HG03575 (cell line): ENCODE results near the gene ANKRD11.
"Not testable (repeated sequence)": the region's sequence is repeated elsewhere in the genome, so short reads cannot be mapped to it uniquely, and the experiment has no call there.

Source experiments
- ATAC-seq: cut with Tn5 transposase; IDR thresholded peaks from one replicate; pipeline ENCODE4 v1.9.1; 2021; ENCODE audit not compliant: unreplicated experiment, insufficient number of reproducible peaks, low FRiP score; ENCODE audit errors: extremely low read depth

The ANKRD11 gene

DNA sequence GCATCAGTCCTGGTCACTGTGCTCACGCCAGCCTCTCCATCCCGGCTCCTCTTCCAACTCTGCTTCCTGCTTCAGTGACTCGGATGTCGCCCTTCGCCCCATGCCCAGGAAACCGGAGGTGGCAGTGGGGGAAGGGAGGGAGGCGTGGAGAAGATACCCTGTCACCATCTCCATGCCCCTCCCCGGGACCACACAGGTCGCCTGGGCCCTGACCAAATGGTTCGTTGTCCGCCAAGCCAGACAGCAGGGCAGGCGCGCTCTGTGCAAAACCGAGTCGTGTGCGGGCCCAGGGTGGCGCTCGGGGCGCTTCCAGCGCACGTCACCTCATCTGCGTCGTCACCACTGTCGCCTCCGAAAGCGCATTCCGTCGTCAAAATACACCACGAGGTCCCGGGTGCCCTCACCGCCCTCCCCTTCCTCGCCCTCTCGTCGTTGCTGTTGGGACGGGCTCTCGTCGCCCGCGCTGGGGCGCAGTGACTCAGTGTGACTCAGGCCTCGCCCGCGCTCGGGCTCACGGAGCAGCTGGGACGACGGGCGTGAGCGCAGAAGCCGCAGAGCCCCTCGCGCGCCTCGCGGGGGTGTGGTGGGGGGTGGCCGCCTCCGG lies 233.6 kb downstream of the ANKRD11 start:
- ATAC-seq, result no peak

DNA sequence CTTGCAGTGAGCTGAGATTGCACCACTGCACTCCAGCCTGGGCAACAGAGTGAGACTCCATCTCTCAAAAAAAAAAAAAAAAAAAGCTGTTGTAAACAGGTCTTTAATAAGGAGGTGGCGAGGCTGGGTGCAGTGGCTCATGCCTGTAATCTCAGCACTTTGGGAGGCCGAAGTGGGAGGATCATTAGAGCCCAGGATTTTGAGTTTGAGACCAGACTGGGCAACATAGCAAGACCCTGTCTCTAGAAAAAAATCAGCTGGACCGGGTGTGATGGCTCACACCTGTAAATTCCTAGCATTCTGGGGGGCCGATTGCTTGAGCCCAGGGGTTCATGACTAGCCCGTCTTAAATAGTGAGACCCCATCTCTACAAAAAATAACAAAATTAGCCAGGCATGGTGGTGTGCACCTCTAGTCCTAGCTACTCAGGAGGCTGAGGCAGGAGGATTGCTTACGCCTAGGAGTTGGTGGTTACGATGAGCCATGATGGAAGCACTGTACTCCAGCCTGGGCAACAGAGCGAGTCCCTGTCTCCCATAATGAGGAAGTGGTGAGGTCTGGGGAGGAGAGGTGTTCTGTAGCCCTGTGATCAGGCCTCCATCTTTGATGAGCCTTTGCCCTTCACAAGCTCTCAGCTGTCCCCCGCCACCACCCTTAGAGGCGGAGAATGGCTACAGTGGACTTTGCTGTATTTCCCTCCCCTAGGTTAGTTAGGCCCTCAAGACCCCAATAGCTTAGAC lies 236.6 kb downstream of the ANKRD11 start:
- ATAC-seq, result no peak

DNA sequence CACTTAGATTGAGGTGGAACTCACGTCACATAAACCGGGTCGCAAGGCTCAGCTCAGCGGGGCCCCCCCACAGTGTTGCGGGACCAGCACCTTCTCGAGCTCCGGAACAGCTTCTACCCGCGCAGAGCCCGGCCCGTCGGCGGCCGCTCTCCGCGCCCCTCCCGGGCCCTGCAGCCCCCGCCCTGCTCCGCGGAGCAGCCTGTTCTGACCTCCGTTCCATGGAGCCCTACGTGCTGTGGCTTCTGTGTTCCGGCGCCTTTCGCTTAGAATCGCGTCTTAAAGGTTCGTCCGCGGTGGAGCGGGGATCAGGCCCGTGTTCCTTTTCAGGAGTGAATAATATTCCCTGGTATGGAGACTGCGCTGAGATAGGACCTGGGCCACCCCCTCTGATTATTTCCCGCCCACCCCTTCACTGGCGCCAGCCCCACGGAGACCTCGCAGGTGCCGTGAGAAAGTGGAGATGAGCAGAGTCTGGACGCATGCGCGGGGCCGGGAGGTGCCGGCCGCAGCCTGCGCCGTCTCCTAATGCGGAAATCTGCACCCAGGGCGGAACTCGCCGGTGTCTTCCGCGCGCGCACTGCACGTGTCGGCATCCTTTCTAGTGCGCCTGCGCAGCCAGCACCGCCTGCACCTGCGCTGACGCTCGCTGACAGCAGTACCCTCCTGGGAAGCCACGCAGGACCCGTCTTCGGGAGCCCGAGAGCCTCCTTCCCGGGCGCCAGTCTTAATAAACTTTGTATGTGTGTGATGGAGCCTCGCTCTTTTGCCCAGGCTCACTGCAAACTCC lies 242.0 kb downstream of the ANKRD11 start:
- ATAC-seq, result no peak

DNA sequence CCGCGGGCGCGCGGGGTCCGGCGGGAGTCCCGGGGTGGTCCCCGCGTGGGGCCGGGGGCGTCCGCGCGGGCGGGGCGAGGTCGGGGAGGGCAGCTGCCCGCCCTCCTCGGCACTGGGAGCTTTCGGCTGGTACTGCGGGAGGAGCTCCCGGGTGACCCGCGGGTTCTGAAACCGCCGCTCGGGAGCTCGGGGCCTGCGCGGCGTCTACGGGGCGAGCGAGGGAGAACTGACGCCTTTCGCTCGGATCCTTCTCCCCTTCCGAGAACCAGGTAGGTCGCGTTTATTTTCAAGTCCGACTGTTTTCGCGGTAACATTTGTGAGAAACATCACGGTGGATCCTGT lies 242.7 kb downstream of the ANKRD11 start:
- not testable (repeated sequence) for ATAC-seq

DNA sequence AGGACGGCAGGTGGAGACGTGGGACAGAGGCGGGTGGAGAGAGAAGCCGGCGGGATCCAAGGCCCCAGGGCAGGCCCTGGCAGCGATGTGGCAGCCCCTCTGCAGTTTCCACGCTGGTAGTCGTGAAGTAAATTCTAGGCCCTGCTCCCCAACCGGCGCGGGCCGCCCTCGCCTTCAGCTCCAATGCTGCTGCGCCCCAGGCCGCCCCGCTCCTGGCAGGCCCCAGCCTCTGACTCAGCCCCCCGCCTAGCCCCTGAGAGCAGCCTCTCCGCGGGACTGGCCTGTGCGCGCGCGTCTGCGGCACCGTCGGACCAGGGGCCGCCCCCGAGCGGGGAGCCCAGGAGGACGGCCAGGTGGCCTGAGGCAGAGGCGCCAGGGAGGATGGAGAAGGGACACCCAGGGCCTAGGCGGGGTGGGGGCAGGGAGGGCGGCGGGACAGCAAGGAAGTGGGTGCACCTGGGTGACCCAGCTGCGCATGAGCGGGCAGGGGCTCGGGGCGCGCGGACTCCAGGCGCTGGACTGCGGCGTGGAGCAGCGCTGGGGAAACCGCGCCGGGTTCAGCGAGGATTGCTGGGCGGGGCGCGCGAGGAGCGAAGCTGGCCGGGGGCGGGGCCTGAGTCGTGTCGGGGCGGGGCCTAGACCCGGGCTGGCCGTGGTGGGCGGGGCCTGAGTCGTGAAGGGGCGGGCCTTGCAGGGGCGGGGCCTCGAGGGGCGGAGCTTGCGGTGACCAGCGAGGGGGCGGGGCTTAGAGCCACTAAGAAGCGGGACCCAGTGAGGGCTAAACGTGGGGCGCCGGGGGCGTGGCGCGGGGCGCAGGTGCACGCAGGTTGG lies 243.2 kb downstream of the ANKRD11 start:
- ATAC-seq, result no peak

DNA sequence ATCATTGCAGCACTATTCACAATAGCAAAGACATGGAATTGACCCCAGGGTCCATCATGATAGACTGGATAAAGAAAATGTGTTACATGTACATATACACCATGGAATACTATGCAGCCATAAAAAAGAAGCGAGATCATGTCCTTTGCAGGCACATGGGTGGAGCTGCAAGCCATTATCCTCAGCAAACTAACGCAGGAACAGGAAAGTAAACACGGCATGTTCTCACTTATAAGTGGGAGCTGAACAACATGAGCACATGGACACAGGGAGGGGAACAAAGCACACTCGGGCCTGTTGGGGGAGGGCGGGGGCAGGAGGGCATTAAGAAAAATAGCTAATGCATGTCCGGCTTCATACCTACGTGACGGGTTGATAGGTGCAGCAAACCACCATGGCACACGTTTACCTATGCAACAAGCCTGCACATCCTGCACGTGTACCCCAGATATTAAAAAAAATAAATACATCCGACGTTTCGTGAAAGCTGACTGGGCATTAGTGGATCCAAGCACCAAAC lies 243.9 kb downstream of the ANKRD11 start:
- no peak for ATAC-seq

DNA sequence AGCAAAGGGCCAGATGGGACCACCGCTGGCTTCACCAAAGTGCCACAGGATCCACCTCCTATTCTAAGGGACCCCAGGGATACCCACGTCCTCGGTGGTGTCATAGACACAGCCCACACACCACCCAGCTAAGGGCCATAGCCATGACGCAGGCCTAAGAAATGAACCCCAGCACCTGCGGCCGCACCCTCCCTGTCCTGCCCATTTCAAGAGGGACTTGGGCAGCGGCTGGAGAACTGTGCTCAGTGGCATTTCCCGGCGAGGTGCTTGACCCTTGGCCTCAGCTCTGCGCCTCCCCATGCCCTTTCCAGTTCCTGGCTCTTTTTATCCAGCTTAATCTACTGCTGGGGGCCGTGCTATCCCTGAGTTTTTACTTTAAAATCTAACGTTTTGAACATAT lies 245.6 kb downstream of the ANKRD11 start:
- ATAC-seq, result no peak

DNA sequence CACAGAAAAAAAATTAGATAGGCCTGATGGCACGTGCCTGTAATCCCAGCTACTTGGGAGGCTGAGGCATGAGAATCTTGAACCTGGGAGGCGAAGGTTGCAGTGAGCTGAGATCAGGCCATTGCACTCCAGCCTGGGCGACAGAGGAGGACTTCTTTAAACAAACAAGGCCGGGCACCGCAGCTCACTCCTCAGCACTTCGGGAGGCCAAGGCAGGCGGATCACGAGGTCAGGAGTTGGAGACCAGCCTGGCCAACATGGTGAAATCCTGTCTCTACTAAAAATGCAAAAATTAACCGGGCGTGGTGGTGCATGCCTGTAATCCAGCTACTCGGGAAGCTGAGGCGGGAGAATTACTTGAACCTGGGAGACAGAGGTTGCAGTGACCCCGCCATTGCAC lies 246.1 kb downstream of the ANKRD11 start:
- not testable (repeated sequence) for ATAC-seq

DNA sequence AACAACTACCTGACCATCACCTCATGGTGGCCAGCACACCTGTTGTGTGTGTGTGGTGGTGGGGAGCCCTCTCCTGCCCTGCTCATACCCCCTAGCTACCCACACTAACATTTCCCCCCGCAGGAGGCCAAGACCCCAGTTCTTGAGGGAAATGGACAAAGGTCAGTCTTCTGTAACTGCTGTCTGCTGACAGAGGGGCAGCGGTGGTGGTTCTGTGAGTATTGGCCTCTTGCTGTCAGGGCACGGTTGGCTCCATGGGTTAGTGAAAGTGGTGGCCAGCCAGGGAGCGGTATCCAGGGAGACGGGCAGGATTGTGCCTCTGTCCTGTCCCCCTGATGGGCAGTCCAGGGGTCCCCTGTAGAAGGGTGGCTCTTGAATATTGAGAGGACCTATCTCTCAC lies 246.7 kb downstream of the ANKRD11 start:
- no peak for ATAC-seq

DNA sequence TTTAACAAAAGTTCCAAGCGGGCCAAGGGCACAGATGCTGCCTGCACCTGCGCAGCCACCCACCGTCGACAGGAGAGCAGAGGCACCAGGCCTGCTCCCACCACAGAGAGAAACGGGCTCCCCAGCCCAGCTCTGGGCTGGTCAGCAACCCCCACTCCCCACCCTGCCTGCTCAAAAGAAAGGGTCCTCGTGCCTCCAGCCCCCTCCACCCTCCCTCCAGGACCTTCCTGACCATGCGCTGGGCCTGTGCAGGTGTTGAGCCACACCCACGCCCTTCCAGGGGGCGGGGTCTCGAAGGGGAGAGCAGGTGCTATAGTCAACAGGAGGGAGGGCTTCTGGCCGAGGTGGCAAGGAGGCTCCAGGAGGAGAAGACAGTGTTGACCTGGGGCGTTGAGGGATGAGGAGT lies 247.6 kb downstream of the ANKRD11 start:
- ATAC-seq, result no peak

DNA sequence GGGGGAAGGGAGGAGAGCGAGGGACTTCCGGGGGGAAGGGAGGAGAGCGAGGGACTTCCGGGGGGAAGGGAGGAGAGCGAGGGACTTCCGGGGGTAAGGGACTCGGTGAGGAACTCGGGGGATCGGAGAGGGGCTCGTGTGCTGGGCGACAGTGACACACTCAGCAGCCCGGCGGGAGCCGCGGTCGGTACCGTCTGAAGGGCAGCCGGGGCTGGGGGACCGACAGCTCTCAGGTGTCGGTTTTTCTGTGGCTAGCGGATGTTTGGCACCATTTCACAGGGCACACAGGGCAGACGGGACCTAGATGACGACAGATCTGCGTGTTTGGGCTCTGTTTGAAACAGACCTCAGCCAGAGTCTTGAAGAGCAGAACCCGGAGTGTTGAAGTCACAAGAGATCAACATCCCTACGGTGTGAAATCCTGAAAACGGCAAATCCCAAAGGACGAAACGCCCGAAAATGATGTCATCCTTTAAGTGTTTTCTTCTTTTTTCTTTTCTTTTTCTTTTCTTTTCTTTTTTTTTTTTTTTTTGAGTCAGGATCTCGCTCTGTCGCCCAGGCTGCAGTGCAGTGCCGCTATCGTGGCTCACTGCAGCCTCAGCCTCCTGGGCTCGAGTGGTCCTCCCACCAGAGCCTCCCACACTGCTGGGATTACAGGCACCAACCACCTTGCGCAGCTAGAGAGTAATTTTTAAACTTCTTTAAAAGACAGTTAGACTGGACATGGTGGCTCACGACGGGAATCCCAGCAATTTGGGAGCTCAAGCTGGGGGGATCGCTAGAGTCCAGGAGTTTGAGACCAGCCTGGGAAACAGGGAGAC lies 249.0 kb downstream of the ANKRD11 start:
- ATAC-seq, result no peak

DNA sequence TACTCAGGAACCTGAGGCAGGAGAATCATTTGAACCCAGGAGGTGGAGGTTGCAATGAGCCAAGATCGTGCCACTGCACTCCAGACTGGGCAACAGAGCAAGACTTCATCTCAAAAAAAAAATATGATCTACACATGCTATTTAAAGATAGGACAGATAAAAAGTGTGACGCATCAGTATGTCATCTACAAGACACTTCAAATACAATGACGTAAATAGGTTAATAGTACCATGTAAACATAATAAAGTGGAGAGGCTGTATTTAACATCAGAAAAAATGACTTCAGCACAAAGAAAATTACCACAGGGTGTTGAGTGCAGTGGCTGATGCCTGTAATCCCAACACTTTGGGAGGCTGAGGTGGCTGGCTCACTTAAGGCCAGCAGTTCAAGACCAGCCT lies 252.6 kb downstream of the ANKRD11 start:
- no peak for ATAC-seq

DNA sequence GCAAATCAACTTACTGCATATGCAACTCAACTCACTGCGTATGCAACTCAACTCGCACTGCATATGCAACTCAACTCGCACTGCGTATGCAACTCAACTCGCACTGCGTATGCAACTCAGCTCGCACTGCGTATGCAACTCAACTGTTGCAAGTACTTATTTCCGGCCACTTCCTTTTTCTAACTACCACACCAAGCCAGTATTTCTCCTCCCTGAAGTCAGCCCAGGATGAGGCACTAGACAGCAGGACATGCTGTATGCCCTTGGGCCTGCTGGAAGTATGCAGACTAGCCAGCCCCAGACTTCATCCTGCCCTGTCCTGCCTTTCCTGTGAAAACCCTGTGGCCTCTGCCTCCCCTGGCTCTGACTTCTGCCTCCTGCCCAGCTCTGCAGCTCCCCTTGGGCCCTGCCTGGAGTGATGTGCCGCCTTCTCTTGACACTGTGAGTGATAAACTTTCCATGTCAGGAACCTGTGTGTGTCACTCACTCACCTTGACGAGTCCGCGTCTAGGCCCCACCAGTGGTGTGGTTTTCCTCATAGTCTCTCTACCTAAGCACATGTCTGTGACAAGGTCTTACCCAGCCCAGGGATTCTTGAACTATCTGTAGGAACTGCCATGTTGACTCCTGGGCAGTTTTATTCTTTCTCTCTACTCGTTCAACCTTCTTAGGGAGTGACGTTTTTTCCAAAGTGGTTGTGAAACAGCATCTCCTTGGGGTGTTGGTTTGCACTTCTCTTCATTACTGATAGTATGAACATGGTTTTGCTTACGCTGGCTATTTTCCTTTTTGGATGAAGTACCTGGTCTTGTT lies 256.5 kb downstream of the ANKRD11 start:
- no peak for ATAC-seq

DNA sequence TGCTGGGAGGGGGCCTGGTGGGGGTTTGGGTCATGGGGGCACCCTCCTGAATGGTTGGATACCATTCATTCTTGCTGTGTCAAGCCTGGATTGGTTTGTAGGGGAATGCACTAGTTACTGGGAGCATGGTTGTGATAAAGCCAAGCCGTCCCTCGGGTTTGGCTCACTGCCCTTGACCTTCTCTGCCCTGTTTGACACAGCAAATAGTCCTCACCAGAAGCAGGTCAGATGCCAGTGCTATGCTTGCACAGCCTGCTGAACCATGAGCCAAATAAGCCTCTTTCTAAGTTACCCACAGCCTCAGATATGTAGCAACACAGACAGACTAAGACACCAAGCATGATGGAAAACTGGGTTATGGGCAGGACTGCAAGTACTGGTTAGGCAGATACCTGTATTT lies 258.3 kb downstream of the ANKRD11 start:
- no peak for ATAC-seq

DNA sequence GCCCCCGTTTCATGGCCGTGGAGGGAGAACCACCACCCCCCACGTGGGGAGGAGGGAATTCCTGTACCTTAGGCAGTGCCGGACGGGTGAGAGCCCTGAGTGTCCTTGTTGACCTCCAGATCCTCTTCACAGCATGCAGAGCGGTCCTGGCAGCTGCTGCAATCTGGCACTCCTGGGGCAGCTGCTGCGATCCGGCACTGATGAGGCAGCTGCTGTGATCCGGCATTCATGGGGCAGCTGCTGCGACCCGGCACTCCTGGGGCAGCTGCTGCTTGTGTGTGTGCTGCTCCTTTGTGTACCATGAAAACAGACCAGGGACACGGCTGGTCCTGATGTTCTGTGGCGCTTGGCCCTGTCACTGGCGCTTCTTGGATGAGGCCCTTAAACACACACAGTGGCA lies 260.1 kb downstream of the ANKRD11 start:
- no peak for ATAC-seq

DNA sequence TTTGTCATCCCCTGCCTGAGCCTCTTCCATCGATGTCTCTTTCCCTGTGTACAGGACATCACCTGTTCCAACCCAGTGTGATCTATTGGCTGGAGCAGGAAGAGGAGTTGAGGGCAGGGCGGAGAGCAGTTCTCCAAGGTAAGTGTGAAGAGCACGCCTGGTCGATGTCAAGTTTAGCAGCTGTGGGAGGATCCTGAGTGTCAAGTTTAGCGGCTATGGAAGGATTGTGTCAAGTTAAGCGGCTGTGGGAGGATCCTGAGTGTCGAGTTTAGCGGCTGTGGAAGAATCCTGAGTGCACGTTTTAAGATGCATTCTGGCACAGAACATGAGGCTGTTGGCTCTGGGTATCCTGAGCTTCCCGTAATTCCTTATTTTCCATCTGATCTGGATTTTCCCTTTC lies 265.7 kb downstream of the ANKRD11 start:
- ATAC-seq, result no peak

DNA sequence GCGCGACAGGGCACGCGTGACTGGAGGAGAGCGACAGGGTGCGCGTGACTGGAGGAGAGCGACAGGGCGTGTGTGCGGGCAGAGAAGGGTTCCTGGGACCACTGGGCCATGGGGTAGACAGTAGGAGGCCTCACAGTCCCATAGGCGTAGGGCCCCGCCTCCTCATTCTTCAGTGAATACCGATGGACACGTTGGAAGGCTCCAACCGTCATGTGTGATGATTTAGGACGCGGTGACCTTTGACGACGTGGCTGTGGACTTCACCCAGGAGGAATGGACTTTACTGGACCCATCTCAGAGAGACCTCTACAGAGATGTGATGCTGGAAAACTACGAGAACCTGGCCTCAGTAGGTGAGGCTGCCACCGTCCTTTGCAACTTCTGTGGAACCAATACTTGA lies 267.4 kb downstream of the ANKRD11 start:
- no peak for ATAC-seq

DNA sequence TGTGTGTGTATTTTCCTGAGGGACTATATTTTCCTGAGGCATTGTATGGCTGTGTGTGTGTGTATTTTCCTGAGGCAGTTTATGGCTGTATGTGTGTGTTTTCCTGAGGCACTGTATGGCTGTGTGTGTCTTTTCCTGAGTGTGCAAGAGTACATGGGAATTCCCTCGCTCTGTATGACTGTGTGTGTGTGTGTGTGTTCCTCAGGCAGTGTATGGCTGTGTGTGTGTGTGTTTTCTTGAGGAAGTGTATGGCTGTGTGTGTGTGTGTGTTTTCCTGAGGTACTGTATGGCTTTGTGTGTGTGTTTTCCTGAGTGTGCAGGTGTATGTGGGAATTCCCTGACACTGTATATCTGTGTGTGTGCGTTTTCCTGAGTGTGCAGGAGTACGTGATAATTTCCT lies 268.8 kb downstream of the ANKRD11 start:
- no peak for ATAC-seq
